SW 1271 (cell line): ENCODE data around the gene GDAP2.
"Not testable (repeated sequence)": the region's sequence is repeated elsewhere in the genome, so short reads cannot be mapped to it uniquely, and the experiment has no call there.

Experiments
- DNase-seq, 2 experiments: peaks; one replicate each; lab custom pipeline; 2025; lab: John Stamatoyannopoulos, UW

The GDAP2 gene, protein sequence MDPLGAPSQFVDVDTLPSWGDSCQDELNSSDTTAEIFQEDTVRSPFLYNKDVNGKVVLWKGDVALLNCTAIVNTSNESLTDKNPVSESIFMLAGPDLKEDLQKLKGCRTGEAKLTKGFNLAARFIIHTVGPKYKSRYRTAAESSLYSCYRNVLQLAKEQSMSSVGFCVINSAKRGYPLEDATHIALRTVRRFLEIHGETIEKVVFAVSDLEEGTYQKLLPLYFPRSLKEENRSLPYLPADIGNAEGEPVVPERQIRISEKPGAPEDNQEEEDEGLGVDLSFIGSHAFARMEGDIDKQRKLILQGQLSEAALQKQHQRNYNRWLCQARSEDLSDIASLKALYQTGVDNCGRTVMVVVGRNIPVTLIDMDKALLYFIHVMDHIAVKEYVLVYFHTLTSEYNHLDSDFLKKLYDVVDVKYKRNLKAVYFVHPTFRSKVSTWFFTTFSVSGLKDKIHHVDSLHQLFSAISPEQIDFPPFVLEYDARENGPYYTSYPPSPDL

DNA sequence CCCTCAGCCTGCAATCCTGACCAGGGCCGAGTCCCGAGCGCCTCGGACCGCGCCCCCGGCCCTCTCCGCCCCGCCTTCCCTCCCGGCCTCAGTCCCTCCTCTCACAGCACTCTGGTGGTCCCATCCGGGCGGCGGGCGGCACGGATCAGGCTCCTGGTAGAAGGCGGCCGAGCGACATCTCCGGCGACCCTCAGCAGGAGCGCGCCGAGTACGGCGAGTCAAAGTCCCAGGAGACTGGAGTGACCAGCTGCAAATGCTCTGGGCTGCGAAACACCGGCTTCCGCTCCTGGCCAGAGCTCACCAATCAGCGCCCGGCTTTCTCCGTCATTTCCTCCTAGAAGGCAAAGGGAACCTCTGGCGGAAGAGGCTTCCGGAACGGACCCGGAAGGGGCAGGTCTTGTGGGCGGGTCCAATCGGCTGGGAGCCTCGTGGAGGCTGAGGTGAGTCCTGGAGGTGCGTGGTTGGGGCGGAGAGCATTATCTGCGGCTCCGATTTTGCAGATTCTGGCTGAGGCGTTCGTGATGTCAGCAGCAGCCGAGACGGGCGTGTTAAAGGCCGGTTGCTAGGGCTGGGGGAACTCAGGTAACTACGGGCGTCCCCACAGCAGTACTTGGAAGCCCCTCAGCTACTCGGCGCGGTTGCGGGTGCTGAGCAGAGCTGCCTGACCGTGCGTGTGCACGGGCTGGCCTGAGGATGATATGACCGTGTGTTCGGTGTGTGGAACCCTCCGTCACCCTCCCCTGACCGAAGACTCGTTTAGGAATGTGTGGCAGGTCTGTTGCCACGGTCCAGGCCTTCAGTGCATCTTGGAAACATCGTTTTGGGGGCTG, at the start of gene GDAP2, which contains the start of gene WDR3:
Gene GDAP2, minus strand, starts transcription at position 279 of the 830 bp plus-strand sequence. CDS start 9,264 bp downstream, outside the sequence.
Gene WDR3, plus strand, starts transcription at position 397 of the 830 bp plus-strand sequence. CDS start 3,581 bp downstream, outside the sequence.
- peak; percentile 78 to 91 for DNase-seq

DNA sequence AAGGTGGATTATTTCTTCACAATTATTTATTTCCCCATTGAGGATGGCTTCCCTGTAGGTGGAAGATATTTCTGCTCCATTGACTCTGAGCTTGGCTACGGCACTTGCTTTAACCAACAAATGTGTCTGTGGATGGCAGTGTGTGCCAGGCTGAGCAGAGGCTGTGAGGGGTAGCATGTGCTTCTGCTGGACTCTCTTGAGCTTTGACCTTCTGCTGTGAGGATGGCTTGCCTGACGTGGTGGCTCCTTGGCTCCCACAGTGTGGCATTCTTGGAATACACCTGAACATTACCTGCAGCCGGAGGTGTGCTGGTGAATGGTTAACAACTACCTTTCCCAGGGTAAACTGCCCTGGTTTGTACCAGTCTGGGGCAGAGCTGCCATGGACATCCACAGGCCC, 47.0 kb upstream of the GDAP2 start:
- no peak for DNase-seq

DNA sequence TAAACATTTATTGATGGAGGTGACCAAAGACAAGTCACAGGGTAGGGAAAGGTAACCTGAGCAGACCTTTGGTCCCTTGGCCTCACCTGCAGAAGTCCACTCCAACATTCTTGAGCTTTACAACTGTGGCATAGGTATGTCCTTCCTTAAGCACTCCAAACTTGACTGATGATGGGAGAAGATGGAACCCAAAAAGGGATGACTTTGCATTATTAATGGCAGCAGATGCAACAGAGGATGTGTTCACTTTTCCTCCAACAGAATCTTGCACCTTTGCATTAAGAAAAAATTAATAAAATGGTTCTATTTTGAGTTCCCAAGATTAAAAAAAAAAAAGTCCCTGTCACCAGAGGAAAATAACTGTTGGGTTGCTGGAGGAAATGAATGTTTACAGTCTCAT, 42.4 kb upstream of the GDAP2 start:
- DNase-seq: no peak

DNA sequence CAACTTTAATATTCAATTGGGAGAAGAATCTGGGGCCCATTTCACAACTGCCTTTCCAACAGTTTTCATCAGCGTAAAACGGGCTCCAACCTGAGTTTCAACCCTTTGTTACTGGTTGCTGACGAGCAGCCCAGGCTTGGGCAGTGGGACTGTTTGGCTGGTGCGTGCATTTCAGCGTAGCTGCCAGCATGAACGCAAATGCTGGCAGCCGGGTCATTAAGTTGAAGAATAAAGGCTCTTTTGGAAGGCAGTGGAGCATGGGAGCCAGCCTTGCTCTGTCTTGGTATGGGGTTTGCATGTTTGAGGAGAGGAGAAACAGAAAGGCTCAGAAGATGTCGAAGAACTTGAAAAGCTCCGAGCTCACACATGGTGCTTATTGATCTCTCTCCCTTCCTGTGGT, 40.8 kb upstream of the GDAP2 start:
- no peak for DNase-seq

DNA sequence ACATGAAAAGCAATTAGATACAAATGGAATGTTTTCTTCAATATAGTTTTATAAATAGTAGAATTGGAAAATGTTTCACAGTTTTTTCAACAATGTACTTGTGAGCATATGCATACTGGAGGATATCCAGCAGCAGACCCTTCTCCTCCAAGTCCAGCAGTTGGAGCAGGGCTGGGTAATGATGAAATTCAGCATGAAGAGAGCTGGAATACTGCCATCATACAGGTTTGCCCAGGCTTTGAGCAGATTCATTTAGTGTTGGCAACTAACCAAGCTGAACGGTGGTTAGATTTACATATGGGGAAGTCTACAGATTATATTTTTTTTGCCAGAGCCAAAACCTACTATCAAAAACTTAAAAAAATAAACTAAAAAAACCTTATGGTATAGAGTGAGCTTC, 38.5 kb upstream of the GDAP2 start:
- DNase-seq: no peak

DNA sequence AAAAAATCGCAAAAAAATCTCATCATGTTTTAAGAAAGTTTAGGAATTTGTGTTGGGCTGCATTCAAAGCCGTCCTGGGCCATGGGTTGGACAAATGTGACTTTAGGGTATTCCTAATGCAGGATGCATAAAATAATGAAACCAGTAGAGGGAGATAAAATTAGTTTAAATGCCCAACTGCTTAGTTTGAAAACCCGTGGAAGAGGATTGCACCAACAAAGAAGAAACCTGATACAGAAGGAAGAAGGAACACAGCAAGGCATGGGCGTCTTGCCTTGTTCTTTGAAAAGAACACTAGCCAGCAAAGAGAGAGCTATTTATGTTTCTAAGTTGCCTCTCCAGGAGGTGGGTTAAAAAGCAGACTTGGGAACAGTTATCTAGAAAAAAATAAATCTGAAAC, 38.1 kb upstream of the GDAP2 start:
- no peak for DNase-seq

DNA sequence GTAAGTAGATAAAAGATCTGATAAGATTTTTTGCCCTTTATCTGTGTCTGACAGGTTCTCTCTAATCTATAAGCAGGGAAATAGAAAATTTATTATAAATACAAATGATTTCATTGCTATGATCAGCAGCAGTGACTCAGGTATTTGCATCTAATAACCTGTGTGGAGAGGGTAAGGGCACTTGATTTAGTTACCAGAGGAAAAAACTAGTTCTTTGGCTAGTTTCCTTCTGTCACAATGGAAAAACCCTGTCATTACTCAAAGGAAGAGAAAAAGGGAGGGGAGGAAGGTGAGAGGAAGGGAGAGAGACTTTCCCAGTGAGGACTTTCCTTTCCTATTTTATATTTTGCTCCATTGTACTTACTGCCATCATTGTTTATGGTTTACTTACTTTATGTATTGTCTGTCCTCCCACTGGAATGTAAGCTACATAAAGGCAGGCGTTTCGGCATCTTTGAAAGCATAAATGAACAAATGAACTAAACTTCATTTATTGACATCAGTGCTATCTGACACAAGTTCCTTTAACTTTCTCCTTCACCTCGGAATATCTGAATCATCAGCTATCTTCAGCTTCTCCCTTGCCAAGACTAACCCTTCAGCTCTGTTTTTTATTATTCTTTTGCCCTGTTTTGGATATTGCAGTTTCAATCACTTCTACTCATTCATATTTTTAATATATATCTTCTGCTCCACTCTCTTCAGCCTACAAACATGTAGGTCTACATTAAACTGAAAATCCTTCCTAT, 35.0 kb upstream of the GDAP2 start:
- no peak for DNase-seq

DNA sequence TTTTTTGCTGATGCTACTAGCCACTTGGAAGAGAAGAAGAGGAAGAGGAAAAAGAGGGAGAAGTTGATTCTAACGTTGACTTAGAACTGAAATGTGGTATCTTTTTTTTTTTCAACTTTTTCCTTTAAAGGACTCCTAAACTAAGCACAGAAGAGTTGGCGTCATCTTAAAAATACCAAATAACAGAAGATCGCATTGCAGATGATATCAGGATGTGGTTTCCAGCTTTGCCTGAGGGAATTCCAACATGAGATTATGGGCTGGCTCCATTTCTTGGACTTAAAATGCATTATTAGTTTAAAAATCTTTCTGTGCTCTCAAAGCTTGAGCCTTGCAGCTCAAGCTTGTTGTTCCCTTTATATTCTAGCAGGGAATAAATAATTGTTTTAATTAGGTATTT, 29.9 kb upstream of the GDAP2 start:
- DNase-seq: no peak

DNA sequence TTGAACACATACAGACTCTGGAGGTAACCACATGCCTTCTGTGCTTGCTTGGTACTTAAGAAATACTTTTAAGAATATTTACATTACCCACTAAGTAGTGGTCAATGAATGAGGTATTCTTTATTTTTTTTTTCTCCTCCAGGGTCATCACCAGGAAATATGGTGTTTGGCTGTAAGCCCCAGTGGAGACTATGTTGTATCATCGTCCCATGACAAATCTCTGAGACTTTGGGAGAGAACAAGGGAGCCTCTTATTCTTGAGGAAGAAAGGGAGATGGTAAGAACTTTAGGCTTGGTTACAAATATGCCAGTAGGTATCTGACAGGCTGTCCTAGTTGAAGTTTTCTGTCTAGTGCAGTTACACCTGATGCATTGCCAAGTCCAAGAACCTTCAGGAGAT, 23.0 kb upstream of the GDAP2 start:
- no peak for DNase-seq

DNA sequence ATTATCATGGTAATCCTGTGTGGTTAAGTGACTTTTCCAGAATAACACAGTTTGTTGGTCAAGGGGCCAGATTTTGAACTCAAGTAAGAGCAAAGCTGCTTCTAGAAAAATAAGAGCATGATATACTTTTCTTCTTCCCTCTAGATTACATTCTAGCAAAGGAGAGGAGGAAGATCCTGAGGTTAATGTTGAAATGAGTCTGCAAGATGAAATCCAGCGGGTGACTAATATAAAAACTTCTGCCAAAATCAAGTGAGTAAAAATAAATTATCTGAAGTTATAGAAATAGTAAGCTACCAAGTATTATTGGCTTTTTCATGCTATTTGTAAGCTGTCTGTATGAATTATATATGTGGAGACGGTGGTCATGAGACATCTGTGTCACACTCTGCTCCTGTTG, 12.9 kb upstream of the GDAP2 start:
- DNase-seq: no peak

DNA sequence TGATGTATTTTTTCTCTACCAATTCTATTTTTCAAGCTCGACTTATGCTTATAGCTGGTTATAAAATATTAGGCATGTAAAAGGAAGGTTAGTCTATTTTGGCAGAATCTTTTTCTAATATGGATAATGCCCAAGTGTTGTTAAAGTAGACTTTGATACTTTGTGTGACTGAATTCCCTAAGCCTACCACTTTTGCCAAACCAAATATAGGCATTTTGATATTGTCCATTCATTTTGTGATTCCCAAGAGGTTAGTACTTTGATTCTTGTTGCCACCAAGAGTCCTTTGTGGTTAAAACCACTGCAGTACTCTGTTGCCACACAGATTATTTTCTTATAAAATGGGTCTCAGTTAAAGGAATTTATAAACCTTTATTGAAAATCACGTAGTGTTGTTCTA, 4.3 kb upstream of the GDAP2 start:
- DNase-seq: no peak

DNA sequence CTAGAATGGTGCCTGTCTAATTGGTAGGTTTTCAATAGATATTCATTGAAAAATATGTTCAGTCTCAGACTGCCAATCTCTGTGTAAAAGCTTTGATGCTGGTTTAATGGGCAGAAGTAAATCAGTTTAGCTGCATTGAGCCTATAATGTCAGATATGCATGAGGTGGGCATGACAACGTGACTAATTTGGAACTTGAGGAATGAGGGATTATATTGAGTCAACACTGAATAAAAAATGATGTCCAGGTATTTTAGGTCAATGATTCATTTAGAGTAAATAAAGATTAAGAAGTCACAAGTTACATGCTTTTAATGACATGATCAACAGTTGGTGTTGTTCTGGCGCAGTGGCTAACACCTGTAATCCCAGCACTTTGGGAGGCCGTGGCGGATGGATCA, 3.2 kb upstream of the GDAP2 start:
- DNase-seq: no peak

DNA sequence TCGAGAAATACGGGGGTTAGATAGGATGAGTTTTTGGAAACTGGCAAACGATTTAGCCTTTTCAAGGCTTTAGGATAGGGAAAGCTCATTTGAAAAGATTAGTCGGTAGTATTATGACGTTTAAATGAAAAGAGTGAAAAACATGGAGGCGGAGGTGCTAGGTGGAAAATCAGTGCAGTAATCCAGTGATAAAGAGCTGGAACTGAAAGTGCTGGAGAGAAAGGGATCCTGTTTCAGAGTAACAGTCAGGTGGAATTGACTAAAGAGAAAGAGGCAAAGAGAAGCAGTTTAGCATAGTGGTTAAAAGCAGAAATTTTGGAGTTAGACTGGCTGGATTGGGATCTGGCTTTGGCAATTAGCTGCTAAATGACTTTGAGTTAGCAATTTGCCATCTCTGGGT, 1.1 kb upstream of the GDAP2 start:
- DNase-seq: no peak

DNA sequence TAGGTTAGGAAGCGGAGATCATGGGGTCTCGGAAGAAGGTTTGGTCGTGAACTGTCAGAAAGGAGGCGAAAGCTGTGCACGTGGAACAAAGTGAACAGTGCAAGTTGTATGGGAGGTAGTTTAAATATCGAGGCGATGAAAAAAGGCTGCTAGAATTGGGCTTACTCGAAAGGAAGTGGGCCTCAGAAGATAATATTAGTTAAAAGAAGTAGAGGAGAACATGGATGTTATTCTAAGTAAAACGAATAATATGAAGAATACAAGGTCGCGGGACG, 689 bp upstream of the GDAP2 start:
- no peak for DNase-seq

DNA sequence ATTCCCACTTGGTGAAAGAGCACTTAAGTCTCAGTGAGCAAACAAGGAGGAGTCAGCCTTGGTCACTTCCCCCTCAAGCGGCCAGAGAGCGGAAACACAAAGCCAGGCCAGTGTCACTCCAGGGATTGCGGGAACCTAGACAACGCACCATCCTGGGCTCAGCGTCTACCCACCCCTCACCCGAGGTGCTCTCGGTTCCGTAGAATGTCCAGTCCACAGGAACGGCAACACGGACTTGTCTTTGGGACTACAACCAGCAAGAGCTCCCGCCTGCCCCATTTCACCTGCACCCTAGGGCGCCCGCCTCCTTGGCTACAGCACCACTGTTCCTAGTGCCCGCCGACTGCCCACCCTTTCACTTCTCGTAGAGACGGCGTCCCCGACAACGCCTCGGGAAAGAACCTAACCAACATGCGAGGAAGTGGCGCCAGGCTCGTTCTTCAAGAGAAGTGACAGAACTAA, 509 bp downstream of the GDAP2 start:
- peak; percentile 15 to 42 for DNase-seq

DNA sequence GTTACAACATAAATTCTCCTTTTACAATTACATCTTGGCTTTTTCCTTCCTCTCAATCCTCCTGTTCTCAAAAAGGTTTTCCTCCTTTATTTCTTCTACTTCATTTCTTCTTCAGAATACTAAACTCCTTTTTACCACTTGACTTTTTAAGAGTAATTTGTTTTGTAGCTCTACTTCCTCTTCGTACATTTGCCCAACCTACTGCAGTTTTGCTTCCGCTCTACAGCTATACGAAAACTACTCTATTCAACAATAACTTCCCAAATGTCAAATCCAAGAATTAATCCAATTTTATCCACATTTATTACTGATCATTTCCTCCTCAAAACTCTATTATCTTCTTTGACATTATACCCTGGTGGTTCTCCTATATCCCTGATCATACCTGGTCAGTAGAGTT, 3.4 kb downstream of the GDAP2 start:
- no peak for DNase-seq

DNA sequence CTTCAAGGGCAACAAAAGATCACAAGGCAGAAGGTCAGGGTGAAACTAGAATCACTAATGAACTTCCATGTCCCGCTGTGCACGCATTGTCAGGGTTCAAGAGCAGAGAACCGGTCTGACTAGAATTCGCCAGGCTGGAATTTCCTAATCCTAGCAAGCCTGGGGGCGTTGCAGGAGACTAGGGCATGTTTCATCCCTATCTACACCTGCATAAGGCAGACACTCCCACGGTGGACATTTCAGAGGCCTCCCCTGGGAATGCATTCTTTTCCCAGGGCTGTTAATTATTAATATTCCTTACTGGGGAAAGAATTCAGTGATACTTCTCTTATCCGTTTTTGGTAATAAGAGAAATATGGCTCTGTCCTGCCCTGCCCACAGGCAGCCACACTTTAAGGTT, 6.7 kb downstream of the GDAP2 start:
- not testable (repeated sequence) for DNase-seq

DNA sequence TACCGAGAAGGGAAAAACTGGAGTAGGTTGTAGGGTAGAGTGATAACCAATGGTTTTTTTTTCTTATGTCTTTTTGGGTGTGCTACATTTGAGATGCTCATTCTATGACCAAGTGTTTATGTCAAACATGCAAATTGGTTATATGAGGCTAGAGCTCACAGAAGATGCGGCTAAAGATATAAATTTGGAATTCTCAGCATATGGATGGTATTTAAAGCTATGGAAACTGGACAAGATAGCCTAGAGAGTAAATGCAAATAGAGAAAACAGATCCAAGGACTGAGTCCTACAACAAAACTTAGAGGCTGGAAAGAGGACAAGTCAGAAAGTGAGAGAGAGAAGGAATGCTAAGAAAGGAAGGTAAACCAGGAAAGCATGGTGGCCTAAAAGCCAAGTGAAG, 7.4 kb downstream of the GDAP2 start:
- DNase-seq: no peak

DNA sequence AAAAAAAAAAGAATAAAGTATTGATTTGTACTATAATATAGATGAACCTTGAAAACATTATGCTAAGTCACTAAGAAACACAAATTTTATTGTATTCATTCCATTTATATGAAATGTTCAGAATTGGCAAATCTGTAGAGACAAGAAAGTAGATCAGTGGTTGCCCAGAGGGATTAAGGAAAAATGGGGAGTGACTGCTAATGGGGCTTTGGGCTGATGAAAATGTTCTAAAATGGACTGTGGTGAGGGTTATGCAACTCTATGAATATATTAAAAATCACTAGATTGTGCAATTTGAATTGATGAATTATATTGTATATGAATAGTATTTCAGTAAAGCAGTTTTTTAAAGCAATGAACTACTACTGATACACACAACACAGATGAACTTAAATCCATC, 10.0 kb downstream of the GDAP2 start:
- DNase-seq: no peak

DNA sequence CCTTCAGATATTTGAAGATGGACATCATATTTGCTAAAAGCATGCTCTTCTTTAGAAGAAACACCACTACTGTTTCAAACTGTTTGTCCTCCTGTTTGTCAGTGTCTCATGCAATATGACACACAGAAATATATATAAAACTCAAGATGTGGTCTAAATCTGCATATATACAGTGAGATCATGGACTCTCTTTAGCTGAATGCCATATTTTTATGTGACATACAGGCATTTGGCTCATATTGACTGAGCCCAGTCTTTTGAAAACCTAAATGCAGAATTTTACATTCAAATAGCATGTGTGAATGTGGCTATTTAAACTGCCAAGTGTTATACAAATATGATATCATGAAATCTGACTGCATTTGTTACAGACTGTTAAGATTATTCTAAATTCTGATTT, 18.4 kb downstream of the GDAP2 start:
- no peak for DNase-seq

DNA sequence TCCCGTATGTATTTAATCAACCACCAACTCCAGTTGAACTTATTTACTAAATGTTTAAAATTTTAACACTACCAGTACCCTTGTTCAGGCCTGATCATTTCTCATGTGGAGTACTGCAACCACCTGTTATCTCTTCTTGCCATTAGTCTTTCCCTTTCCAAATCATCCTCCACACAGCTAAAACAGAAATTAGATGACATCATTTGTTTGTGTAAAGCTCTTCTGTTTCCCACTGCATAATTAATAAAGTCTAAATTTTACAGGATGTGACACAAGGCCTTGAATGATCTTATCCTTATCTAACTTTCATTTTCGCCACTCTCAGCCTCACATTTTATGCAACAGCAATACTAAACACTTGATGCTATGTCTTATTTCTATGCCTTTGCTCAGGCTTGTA, 24.4 kb downstream of the GDAP2 start:
- no peak for DNase-seq

DNA sequence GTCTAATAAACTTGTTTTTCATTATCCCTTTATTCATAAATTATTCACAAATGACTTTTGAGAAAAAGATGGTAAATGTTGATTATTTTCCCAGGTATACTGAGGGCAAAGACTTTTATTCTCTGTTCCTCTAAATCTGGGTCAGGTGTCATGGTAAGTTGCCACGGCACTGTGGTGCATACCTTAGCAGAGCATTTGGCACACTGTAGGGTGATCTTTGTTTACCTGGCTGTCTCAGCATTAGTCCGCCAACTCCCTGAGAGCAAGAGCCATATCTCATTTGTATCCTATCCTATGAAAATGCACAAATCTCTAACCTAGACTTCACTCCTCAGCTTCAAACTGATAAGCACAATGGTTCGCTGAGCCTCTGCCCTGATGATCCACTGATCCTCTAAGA, 24.9 kb downstream of the GDAP2 start:
- no peak for DNase-seq
